B cell (primary cell): ENCODE measurements around the gene CLCN1. TPM values are rescaled to one million over a fixed set of nuclear protein-coding genes. Genes with fewer than 3 reads are reported as not detected.

Experiments used
- ATAC-seq: fragments of 200-7000 bp; cut with Tn5 transposase; one replicate; pipeline ENCODE4 v1.10.0; 2021; ENCODE audit warnings: low read depth, mild to moderate bottlenecking, moderate number of reproducible peaks, moderate library complexity
- CTCF ChIA-PET: fragments of 350-600 bp; sonication (Branson Sonifier 250); formaldehyde crosslinking; loops from one replicate; lab custom pipeline; 2021; ENCODE audit warnings: antibody characterized with exemption, inconsistent platforms; lab: Charles Lee
- POLR2A ChIA-PET: fragments of 350-600 bp; sonication (Branson Sonifier 250); formaldehyde crosslinking; loops from one replicate; lab custom pipeline; 2021; ENCODE audit warnings: antibody characterized with exemption; lab: Charles Lee
- DNase-seq: peaks from one replicate; pipeline ENCODE4 v3.0.0; 2013
- H2AFZ ChIP-seq: 2 replicates; pipeline ENCODE4 v1.6.1; 2012; ENCODE audit warnings: mild to moderate bottlenecking, low read depth, low read length; ENCODE audit not compliant: insufficient read depth, poor library complexity, severe bottlenecking
- H3K27ac ChIP-seq, 2 donors: 1 replicate in 1 of 2; 2 replicates in 1 of 2; pipeline ENCODE4 v1.5.1; 2012 to 2013; ENCODE audit warnings: low read length in 2 of 2, mild to moderate bottlenecking in 2 of 2, moderate library complexity in 1 of 2
- H3K27me3 ChIP-seq, 4 experiments: fragments of 200-600 bp in 1 of 4; sonication (generic) in 1 of 4; replicated peaks in 1 of 4; 1 replicate in 2 of 4; 2 replicates in 2 of 4; pipeline versions ENCODE4 v1.6.1 to v1.7.0; 2013 to 2016; ENCODE audit warnings: low read length in 3 of 4, mild to moderate bottlenecking in 2 of 4, mixed read lengths in 1 of 4, moderate library complexity in 1 of 4; ENCODE audit not compliant: insufficient read depth in 4 of 4, control insufficient read depth in 3 of 4; ENCODE audit errors: control extremely low read depth in 1 of 4
- H3K36me3 ChIP-seq, 2 experiments: replicated peaks in 1 of 2; 1 replicate in 1 of 2; 2 replicates in 1 of 2; pipeline versions ENCODE4 v1.6.1 to v1.7.1; 2013; ENCODE audit warnings: low read length in 1 of 2; ENCODE audit not compliant: insufficient read depth in 2 of 2, control insufficient read depth in 1 of 2; ENCODE audit errors: control extremely low read depth in 1 of 2, extremely low read depth in 1 of 2
- H3K4me1 ChIP-seq, 2 donors: fragments of 200-600 bp in 1 of 2; sonication (generic) in 1 of 2; 1 replicate in 1 of 2; 2 replicates in 1 of 2; pipeline versions ENCODE4 v1.5.1 to v1.6.1; 2013 to 2017; ENCODE audit warnings: low read length in 2 of 2; ENCODE audit not compliant: control insufficient read depth in 2 of 2, insufficient read depth in 2 of 2
- H3K4me2 ChIP-seq: replicated peaks from 2 replicates; pipeline ENCODE3; 2012; ENCODE audit warnings: mild to moderate bottlenecking, low read depth, low read length; ENCODE audit not compliant: poor library complexity, severe bottlenecking
- H3K4me3 ChIP-seq, 5 experiments: fragments of 200-600 bp in 1 of 5; sonication (generic) in 1 of 5; 1 replicate in 3 of 5; 2 replicates in 2 of 5; pipeline versions ENCODE4 v1.5.1 to v1.7.0; 2011 to 2016; ENCODE audit warnings: low read length in 4 of 5, mild to moderate bottlenecking in 4 of 5, low read depth in 2 of 5, control low read depth in 1 of 5, moderate library complexity in 1 of 5; ENCODE audit not compliant: insufficient read depth in 1 of 5; ENCODE audit errors: control extremely low read depth in 1 of 5, extremely low read depth in 1 of 5
- H3K79me2 ChIP-seq: fragments of 200-600 bp; sonication (generic); one replicate; pipeline ENCODE4 v1.6.0; 2016; ENCODE audit warnings: low read length; ENCODE audit not compliant: control insufficient read depth, insufficient read depth
- H3K9ac ChIP-seq: fragments of 200-600 bp; sonication (generic); 2 replicates; pipeline ENCODE4 v1.6.1; 2017; ENCODE audit warnings: mild to moderate bottlenecking, low read length, moderate library complexity
- H3K9me3 ChIP-seq, 3 donors: one replicate each; pipeline versions ENCODE4 v1.6.1 to v1.7.1; 2013; ENCODE audit warnings: low read length in 2 of 3; ENCODE audit not compliant: control insufficient read depth in 2 of 3, insufficient read depth in 1 of 3; ENCODE audit errors: control extremely low read depth in 1 of 3
- H4K20me1 ChIP-seq: 2 replicates; pipeline ENCODE4 v1.6.0; 2012; ENCODE audit warnings: mild to moderate bottlenecking, low read length; ENCODE audit not compliant: insufficient read depth, control insufficient read depth, poor library complexity, severe bottlenecking
- H3K27ac Mint-ChIP-seq: one replicate; pipeline ENCODE4 v1.8.0; 2021; ENCODE audit warnings: mixed read lengths
- H3K27me3 Mint-ChIP-seq: one replicate; pipeline ENCODE4 v1.8.0; 2021; ENCODE audit warnings: mixed read lengths
- H3K4me1 Mint-ChIP-seq: one replicate; pipeline ENCODE4 v1.8.0; 2021; ENCODE audit warnings: mixed read lengths
- H3K4me3 Mint-ChIP-seq: one replicate; pipeline ENCODE4 v1.8.0; 2021; ENCODE audit warnings: mixed read lengths
- H3K9me3 Mint-ChIP-seq: one replicate; pipeline ENCODE4 v1.8.0; 2022; ENCODE audit warnings: mixed read lengths; ENCODE audit not compliant: insufficient read depth
- EZH2 ChIP-seq: IDR thresholded peaks from 2 replicates; pipeline ENCODE4 v1.6.1; 2012; ENCODE audit warnings: borderline replicate concordance, low read depth, mild to moderate bottlenecking, moderate library complexity, low read length; ENCODE audit not compliant: insufficient read depth, poor library complexity, severe bottlenecking
- WGBS: methylation state at CpG from one replicate; pipeline ENCODE4 v1.1.5; 2013; ENCODE audit warnings: missing lambda C conversion rate; ENCODE audit not compliant: insufficient coverage; 5-methylcytosine and 5-hydroxymethylcytosine counted together
- intact Hi-C: fragments of 100-400 bp; cut with micrococcal nuclease; formaldehyde crosslinking; loops from one replicate; pipeline ENCODE4 v1.10.0; 2022
- polyA plus RNA-seq: library from polyadenylated mRNA; depleted of rRNA; stranded (reverse); fragments of >200 nt; gene quantifications from 2 replicates; pipeline ENCODE4 v1.2.3, GENCODE V29; 2012
- total RNA-seq, 2 donors: library from RNA; stranded (reverse); fragments of 120-200 nt in 1 of 2; gene quantifications; 1 replicate in 1 of 2; 2 replicates in 1 of 2; pipeline versions ENCODE4 v1.2.3 to v1.2.4, GENCODE V29; 2013 to 2022
- TF ChIP-seq, protein P1 (sequence below): fragments of 200-600 bp; IDR thresholded peaks from one replicate; pipeline ENCODE4 v1.8.0; 2022; ENCODE audit warnings: antibody characterized with exemption, mild to moderate bottlenecking

CLCN1 gene
- total and polyA plus RNA-seq, 2 donors (not counting 1 experiment from before 2014, with no cell fraction given), result not detected

DNA sequence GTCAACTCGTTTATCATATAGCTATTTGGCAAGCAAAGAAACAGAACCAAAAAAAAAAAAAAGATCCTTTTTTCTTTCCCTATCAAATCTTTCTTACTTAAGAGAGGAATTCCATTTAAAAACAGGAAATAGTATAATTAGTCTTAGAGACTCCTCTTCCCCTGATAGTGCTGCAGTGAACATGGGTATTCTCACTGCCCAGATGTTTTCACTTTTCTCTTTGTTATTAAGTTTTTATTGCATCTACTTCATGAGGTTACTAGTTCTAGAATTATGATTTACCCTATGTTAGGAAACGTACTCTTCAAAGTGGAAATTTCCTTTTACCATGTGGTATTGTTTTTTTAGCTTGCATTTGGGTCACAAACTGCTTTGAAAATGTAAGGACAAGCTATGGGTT lies 19.2 kb upstream of the CLCN1 start:
- H3K4me1 ChIP-seq, result peaks cover 3 to 4% of the 10 kb centered on the region in 2 donors
- ChIA-PET POLR2A (no interaction called here), CTCF (interaction anchor here (0.8 to 3.5 kb wide), 4 partner anchors 9 to 56 kb away, joined by 3 to 14 read pairs (median 6); partner anchors contain the start of gene CASP2)
- no CpG with 5 or more reads among the region's 2 CpGs for WGBS
- H3K9ac ChIP-seq, result no peak overlapping the region
- Mint-ChIP-seq H3K27me3 (no peaks in the 10 kb centered on the region), H3K4me3 (no peak overlapping the region), H3K9me3 (no peaks in the 10 kb centered on the region), H3K27ac (no peak overlapping the region), H3K4me1 (peaks cover 39% of the 10 kb centered on the region)
- intact Hi-C loops, result no loop called here
- H3K79me2 ChIP-seq, result peaks cover 42% of the 10 kb centered on the region
- peaks cover 7 to 93% of the 10 kb centered on the region in 2 experiments for H3K36me3 ChIP-seq
- ATAC-seq (no peak), DNase-seq (no peak)
- H3K4me2 ChIP-seq, result no peak overlapping the region
- no peaks in the 10 kb centered on the region for H3K9me3 ChIP-seq
- no peak overlapping the region for H2AFZ ChIP-seq
- H3K27ac ChIP-seq, result peak overlapping the region in 1 of 2 donors; percentile 2
- H3K27me3 ChIP-seq, result no peaks in the 10 kb centered on the region
- TF ChIP-seq, protein P1, sequence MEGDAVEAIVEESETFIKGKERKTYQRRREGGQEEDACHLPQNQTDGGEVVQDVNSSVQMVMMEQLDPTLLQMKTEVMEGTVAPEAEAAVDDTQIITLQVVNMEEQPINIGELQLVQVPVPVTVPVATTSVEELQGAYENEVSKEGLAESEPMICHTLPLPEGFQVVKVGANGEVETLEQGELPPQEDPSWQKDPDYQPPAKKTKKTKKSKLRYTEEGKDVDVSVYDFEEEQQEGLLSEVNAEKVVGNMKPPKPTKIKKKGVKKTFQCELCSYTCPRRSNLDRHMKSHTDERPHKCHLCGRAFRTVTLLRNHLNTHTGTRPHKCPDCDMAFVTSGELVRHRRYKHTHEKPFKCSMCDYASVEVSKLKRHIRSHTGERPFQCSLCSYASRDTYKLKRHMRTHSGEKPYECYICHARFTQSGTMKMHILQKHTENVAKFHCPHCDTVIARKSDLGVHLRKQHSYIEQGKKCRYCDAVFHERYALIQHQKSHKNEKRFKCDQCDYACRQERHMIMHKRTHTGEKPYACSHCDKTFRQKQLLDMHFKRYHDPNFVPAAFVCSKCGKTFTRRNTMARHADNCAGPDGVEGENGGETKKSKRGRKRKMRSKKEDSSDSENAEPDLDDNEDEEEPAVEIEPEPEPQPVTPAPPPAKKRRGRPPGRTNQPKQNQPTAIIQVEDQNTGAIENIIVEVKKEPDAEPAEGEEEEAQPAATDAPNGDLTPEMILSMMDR, result no peak
- no peak for TF ChIP-seq EZH2
- H4K20me1 ChIP-seq, result peaks cover 41% of the 10 kb centered on the region
- H3K4me3 ChIP-seq, result no peak overlapping the region

DNA sequence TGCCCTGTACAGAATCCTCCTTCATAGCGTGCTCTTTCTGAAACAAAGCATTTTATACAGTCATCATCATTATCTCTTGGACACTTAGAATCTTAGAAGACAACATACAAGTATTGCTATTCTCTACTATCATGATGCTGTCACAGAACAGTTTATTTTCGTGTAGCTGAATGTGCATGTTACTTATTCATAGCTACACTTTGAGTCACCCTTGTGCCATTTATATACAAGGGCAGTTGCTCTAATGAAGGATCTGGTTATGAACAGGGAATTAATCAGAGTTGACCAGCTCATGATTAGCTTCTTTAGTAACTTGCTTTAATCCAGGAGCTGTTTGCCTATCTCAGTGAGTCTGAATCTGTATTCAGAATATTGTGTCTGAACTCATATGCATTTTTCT lies 16.6 kb upstream of the CLCN1 start:
- H3K9ac ChIP-seq, result no peak overlapping the region
- no peaks in the 10 kb centered on the region for H3K9me3 ChIP-seq
- Mint-ChIP-seq H3K4me1 (peaks cover 34% of the 10 kb centered on the region), H3K9me3 (no peaks in the 10 kb centered on the region), H3K27ac (peak overlapping the region; percentile 24), H3K4me3 (no peak overlapping the region), H3K27me3 (no peaks in the 10 kb centered on the region)
- ChIA-PET POLR2A (no interaction called here), CTCF (interaction anchor here (0.6 to 4.6 kb wide), 27 partner anchors 9 to 1579 kb away, joined by 3 to 112 read pairs (median 4); partner anchors contain the start of genes CASP2 and CLCN1)
- no peak overlapping the region for H3K4me3 ChIP-seq
- H3K27ac ChIP-seq, result no peak overlapping the region
- no peak overlapping the region for H2AFZ ChIP-seq
- no peak for DNase-seq
- H3K79me2 ChIP-seq, result peaks cover 16% of the 10 kb centered on the region
- WGBS, result 100% methylated on average over 1 of the region's 2 CpGs
- peaks cover 3 to 4% of the 10 kb centered on the region in 2 donors for H3K4me1 ChIP-seq
- peaks cover 3 to 92% of the 10 kb centered on the region in 2 experiments for H3K36me3 ChIP-seq
- intact Hi-C loops, result no loop called here
- no peak overlapping the region for H3K4me2 ChIP-seq
- H4K20me1 ChIP-seq, result peaks cover 36% of the 10 kb centered on the region
- TF ChIP-seq, protein P1, result no peak
- TF ChIP-seq EZH2, result no peak
- ATAC-seq, result no peak
- no peaks in the 10 kb centered on the region for H3K27me3 ChIP-seq
